GM23338 (cell line): ENCODE measurements around the gene TMEM135. TPM values are rescaled to one million over a fixed set of nuclear protein-coding genes. Genes with fewer than 3 reads are reported as not detected.
"Not testable (repeated sequence)": the region's sequence is repeated elsewhere in the genome, so short reads cannot be mapped to it uniquely, and the experiment has no call there.

ENCODE experiments used
- ATAC-seq: fragments of 200-7000 bp; cut with Tn5 transposase; 3 replicates; pipeline ENCODE4 v1.9.1; 2020
- DNase-seq: peaks from one replicate; pipeline ENCODE4 v3.0.0-alpha.2; 2015; ENCODE audit warnings: low spot score
- H2AFZ ChIP-seq: fragments of 200-600 bp; sonication (generic); 2 replicates; pipeline ENCODE4 v1.8.0; 2016; ENCODE audit warnings: antibody characterized with exemption, mild to moderate bottlenecking, moderate library complexity
- H3F3A ChIP-seq: fragments of 200-600 bp; sonication (generic); replicated peaks from 2 replicates; pipeline ENCODE4 v1.8.0; 2017; ENCODE audit warnings: antibody characterized with exemption, mixed run types, low read depth
- H3K27ac ChIP-seq: fragments of 200-600 bp; sonication (generic); 2 replicates; pipeline ENCODE4 v1.6.1; 2016; ENCODE audit warnings: low read depth
- H3K27me3 ChIP-seq: fragments of 200-600 bp; sonication (generic); 2 replicates; pipeline ENCODE4 v1.8.0; 2016; ENCODE audit warnings: mild to moderate bottlenecking, mixed run types, moderate library complexity; ENCODE audit not compliant: insufficient read depth
- H3K36me3 ChIP-seq: fragments of 200-600 bp; sonication (generic); 2 replicates; pipeline ENCODE4 v1.8.0; 2016; ENCODE audit warnings: mild to moderate bottlenecking; ENCODE audit not compliant: insufficient read depth
- H3K4me1 ChIP-seq: fragments of 200-600 bp; sonication (generic); 2 replicates; pipeline ENCODE4 v1.8.0; 2016; ENCODE audit warnings: mild to moderate bottlenecking, moderate library complexity; ENCODE audit not compliant: insufficient read depth
- H3K4me2 ChIP-seq: fragments of 200-600 bp; sonication (generic); 2 replicates; pipeline ENCODE4 v1.7.1; 2017; ENCODE audit warnings: mixed run types
- H3K4me3 ChIP-seq: fragments of 200-600 bp; sonication (generic); 2 replicates; pipeline ENCODE4 v1.6.1; 2016; ENCODE audit warnings: mixed run types
- H3K79me2 ChIP-seq: fragments of 200-600 bp; sonication (generic); replicated peaks from 2 replicates; pipeline ENCODE4 v1.8.0; 2017; ENCODE audit warnings: mild to moderate bottlenecking; ENCODE audit not compliant: insufficient read depth
- H3K9me2 ChIP-seq: fragments of 200-600 bp; sonication (generic); 2 replicates; pipeline ENCODE4 v1.8.0; 2017; ENCODE audit not compliant: insufficient read depth
- H4K20me1 ChIP-seq: fragments of 200-600 bp; sonication (generic); replicated peaks from 2 replicates; pipeline ENCODE4 v1.8.0; 2017; ENCODE audit warnings: mild to moderate bottlenecking; ENCODE audit not compliant: insufficient read depth
- H3K27ac Mint-ChIP-seq: 2 replicates; pipeline ENCODE4 v1.8.0; 2020; ENCODE audit warnings: inconsistent platforms, mild to moderate bottlenecking, moderate library complexity, mixed read lengths
- H3K27me3 Mint-ChIP-seq: 3 replicates; pipeline ENCODE4 v1.8.0; 2022; ENCODE audit warnings: low read depth, mild to moderate bottlenecking, moderate library complexity, mixed read lengths, inconsistent platforms; ENCODE audit not compliant: insufficient read depth, poor library complexity
- H3K36me3 Mint-ChIP-seq: 3 replicates; pipeline ENCODE4 v1.8.0; 2021; ENCODE audit warnings: low read depth, mild to moderate bottlenecking, inconsistent platforms, moderate library complexity, mixed read lengths
- H3K4me1 Mint-ChIP-seq: 3 replicates; pipeline ENCODE4 v1.8.0; 2020; ENCODE audit warnings: mild to moderate bottlenecking, inconsistent platforms, mixed read lengths
- H3K4me3 Mint-ChIP-seq: 3 replicates; pipeline ENCODE4 v1.8.0; 2021; ENCODE audit warnings: moderate library complexity, mild to moderate bottlenecking, inconsistent platforms, mixed read lengths
- H3K9me3 Mint-ChIP-seq: 3 replicates; pipeline ENCODE4 v1.8.0; 2020; ENCODE audit warnings: moderate library complexity, mild to moderate bottlenecking, inconsistent platforms, mixed read lengths
- JUNB ChIP-seq: IDR thresholded peaks from one replicate; pipeline ENCODE4 v1.6.1; 2016; ENCODE audit warnings: antibody characterized with exemption; ENCODE audit not compliant: unreplicated experiment
- POLR2AphosphoS5 ChIP-seq: IDR thresholded peaks from 2 replicates; pipeline ENCODE4 v1.6.1; 2016; ENCODE audit warnings: antibody characterized with exemption, low read depth
- ZNF331 ChIP-seq: fragments of 250-450 bp; sonication (Bioruptor Pico); IDR thresholded peaks from 2 replicates; pipeline ENCODE4 v1.5.0; 2020; ENCODE audit warnings: low read depth, mild to moderate bottlenecking, moderate library complexity
- polyA plus RNA-seq: library from polyadenylated mRNA; unstranded; fragments of >200 nt; fragmentation: Nextera tagmentation; extraction: Ambion mirVana; gene quantifications from 2 replicates; pipeline ENCODE4 v1.2.1, GENCODE V29; 2016
- total RNA-seq: library from RNA; depleted of rRNA; stranded (reverse); fragments of >200 nt; shearing (Covaris generic); gene quantifications from 2 replicates; pipeline ENCODE4 v1.2.3, GENCODE V29; 2014
- TF ChIP-seq, protein P1 (sequence below): IDR thresholded peaks from 2 replicates; pipeline ENCODE4 v1.6.1; 2016; ENCODE audit warnings: antibody characterized with exemption
- TF ChIP-seq, protein P2 (sequence below), 2 experiments: fragments of 200-600 bp in 1 of 2; sonication (generic) in 1 of 2; conservative IDR thresholded peaks; 2 replicates each; pipeline versions ENCODE4 v1.5.1 to v1.6.1; 2016 to 2017; ENCODE audit warnings: antibody characterized with exemption in 2 of 2, low read depth in 2 of 2, mild to moderate bottlenecking in 2 of 2, moderate library complexity in 1 of 2
- TF ChIP-seq, protein P3 (sequence below): fragments of 250-450 bp; sonication (Bioruptor Pico); IDR thresholded peaks from 2 replicates; pipeline ENCODE4 v1.5.0; 2020; ENCODE audit warnings: mild to moderate bottlenecking, moderate library complexity

Gene TMEM135
- total and polyA plus RNA-seq, 2 experiments from 2014 or later = 23.4 to 49.9 TPM

DNA sequence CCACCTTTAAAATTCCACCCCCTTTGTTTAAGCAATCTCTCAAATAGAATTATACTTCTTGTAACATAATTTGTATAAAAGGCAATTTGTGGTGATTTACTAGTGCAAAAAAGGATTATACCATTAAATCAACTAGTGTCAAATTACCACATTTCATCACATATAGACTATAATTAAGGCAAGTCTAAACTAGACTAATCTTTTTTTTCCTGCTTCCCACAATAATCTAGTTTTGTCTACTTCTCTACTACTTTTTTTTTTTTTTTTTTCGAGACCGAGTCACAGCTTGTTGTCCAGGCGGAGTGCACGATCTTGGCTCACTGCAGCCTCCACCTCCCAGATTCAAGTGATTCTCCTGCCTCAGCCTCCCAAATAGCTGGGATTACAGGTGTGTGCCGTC lies 46.4 kb upstream of the TMEM135 start:
- Mint-ChIP-seq H3K27me3 (no peaks in the 10 kb centered on the region), H3K27ac (no peak overlapping the region; the same call in 1 of the 2 replicates), H3K36me3 (no peaks in the 10 kb centered on the region), H3K4me1 (peaks cover 25% of the 10 kb centered on the region), H3K4me3 (no peak overlapping the region), H3K9me3 (no peaks in the 10 kb centered on the region)
- H3K4me1 ChIP-seq = no peaks in the 10 kb centered on the region
- DNase-seq (no peak), ATAC-seq (no peak)
- no peak overlapping the region for H3K27ac ChIP-seq
- H3K4me3 ChIP-seq = no peak overlapping the region
- H4K20me1 ChIP-seq = no peaks in the 10 kb centered on the region
- H3K79me2 ChIP-seq = no peaks in the 10 kb centered on the region
- H3K9me2 ChIP-seq = no peaks in the 10 kb centered on the region
- H3K27me3 ChIP-seq = no peaks in the 10 kb centered on the region
- H3K36me3 ChIP-seq = no peaks in the 10 kb centered on the region
- H3F3A ChIP-seq = no peaks in the 10 kb centered on the region
- TF ChIP-seq, protein P1, sequence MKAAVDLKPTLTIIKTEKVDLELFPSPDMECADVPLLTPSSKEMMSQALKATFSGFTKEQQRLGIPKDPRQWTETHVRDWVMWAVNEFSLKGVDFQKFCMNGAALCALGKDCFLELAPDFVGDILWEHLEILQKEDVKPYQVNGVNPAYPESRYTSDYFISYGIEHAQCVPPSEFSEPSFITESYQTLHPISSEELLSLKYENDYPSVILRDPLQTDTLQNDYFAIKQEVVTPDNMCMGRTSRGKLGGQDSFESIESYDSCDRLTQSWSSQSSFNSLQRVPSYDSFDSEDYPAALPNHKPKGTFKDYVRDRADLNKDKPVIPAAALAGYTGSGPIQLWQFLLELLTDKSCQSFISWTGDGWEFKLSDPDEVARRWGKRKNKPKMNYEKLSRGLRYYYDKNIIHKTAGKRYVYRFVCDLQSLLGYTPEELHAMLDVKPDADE = no peak
- TF ChIP-seq, protein P2, sequence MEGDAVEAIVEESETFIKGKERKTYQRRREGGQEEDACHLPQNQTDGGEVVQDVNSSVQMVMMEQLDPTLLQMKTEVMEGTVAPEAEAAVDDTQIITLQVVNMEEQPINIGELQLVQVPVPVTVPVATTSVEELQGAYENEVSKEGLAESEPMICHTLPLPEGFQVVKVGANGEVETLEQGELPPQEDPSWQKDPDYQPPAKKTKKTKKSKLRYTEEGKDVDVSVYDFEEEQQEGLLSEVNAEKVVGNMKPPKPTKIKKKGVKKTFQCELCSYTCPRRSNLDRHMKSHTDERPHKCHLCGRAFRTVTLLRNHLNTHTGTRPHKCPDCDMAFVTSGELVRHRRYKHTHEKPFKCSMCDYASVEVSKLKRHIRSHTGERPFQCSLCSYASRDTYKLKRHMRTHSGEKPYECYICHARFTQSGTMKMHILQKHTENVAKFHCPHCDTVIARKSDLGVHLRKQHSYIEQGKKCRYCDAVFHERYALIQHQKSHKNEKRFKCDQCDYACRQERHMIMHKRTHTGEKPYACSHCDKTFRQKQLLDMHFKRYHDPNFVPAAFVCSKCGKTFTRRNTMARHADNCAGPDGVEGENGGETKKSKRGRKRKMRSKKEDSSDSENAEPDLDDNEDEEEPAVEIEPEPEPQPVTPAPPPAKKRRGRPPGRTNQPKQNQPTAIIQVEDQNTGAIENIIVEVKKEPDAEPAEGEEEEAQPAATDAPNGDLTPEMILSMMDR (conservative IDR thresholded peaks at IDR 0.05; ENCODE audit: low read depth in 2 of 2) = no peak
- no peak for TF ChIP-seq POLR2AphosphoS5
- TF ChIP-seq, protein P3, sequence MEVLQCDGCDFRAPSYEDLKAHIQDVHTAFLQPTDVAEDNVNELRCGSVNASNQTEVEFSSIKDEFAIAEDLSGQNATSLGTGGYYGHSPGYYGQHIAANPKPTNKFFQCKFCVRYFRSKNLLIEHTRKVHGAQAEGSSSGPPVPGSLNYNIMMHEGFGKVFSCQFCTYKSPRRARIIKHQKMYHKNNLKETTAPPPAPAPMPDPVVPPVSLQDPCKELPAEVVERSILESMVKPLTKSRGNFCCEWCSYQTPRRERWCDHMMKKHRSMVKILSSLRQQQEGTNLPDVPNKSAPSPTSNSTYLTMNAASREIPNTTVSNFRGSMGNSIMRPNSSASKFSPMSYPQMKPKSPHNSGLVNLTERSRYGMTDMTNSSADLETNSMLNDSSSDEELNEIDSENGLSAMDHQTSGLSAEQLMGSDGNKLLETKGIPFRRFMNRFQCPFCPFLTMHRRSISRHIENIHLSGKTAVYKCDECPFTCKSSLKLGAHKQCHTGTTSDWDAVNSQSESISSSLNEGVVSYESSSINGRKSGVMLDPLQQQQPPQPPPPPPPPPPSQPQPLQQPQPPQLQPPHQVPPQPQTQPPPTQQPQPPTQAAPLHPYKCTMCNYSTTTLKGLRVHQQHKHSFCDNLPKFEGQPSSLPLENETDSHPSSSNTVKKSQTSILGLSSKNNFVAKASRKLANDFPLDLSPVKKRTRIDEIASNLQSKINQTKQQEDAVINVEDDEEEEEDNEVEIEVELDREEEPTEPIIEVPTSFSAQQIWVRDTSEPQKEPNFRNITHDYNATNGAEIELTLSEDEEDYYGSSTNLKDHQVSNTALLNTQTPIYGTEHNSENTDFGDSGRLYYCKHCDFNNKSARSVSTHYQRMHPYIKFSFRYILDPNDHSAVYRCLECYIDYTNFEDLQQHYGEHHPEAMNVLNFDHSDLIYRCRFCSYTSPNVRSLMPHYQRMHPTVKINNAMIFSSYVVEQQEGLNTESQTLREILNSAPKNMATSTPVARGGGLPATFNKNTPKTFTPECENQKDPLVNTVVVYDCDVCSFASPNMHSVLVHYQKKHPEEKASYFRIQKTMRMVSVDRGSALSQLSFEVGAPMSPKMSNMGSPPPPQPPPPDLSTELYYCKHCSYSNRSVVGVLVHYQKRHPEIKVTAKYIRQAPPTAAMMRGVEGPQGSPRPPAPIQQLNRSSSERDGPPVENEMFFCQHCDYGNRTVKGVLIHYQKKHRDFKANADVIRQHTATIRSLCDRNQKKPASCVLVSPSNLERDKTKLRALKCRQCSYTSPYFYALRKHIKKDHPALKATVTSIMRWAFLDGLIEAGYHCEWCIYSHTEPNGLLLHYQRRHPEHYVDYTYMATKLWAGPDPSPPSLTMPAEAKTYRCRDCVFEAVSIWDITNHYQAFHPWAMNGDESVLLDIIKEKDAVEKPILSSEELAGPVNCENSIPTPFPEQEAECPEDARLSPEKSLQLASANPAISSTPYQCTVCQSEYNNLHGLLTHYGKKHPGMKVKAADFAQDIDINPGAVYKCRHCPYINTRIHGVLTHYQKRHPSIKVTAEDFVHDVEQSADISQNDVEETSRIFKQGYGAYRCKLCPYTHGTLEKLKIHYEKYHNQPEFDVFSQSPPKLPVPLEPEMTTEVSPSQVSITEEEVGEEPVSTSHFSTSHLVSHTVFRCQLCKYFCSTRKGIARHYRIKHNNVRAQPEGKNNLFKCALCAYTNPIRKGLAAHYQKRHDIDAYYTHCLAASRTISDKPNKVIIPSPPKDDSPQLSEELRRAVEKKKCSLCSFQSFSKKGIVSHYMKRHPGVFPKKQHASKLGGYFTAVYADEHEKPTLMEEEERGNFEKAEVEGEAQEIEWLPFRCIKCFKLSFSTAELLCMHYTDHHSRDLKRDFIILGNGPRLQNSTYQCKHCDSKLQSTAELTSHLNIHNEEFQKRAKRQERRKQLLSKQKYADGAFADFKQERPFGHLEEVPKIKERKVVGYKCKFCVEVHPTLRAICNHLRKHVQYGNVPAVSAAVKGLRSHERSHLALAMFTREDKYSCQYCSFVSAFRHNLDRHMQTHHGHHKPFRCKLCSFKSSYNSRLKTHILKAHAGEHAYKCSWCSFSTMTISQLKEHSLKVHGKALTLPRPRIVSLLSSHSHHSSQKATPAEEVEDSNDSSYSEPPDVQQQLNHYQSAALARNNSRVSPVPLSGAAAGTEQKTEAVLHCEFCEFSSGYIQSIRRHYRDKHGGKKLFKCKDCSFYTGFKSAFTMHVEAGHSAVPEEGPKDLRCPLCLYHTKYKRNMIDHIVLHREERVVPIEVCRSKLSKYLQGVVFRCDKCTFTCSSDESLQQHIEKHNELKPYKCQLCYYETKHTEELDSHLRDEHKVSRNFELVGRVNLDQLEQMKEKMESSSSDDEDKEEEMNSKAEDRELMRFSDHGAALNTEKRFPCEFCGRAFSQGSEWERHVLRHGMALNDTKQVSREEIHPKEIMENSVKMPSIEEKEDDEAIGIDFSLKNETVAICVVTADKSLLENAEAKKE (CRISPR knock-in tag) = no peak
- no peak for TF ChIP-seq JUNB
- TF ChIP-seq ZNF331 = no peak
- H3K4me2 ChIP-seq = no peak overlapping the region
- H2AFZ ChIP-seq = no peak overlapping the region

DNA sequence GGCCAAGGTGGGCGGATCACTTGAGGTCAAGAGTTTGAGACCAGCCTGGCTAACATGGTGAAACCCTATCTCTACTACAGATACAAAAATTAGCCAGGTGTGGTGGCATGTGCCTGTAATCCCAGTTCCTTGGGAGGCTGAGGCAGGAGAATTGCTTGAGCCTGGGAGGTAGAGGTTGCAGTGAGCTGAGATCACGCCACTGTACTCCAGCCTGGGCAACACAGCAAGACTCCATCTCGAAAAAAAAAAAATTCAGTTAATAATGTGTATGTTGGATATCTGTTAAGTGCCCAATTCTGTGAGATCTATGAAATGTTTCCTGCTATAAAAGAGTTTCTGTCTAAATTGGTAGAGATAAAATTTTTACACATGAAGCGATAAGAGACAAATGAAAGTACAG lies 45.4 kb upstream of the TMEM135 start:
- H2AFZ ChIP-seq, H3K4me2 ChIP-seq, H3K4me3 ChIP-seq, ATAC-seq, H3K27ac ChIP-seq, H3K4me3 Mint-ChIP-seq, H3F3A ChIP-seq, DNase-seq, H3K27ac Mint-ChIP-seq, H3K27me3 Mint-ChIP-seq, H3K79me2 ChIP-seq, H3K36me3 ChIP-seq, H3K27me3 ChIP-seq, H3K9me2 ChIP-seq, H3K9me3 Mint-ChIP-seq, H3K36me3 Mint-ChIP-seq, H3K4me1 ChIP-seq, H4K20me1 ChIP-seq: not testable (repeated sequence)
- H3K4me1 Mint-ChIP-seq = peaks cover 25% of the 10 kb centered on the region
